ENCODE measurements around the gene WNK2.

Gene WNK2

GRCh38 chr9:93194641-93195040 is 10.7 kb downstream of the WNK2 start:
- ATAC-seq (ENCODE audit: low read depth) = no peak
- H3K4me1 Mint-ChIP-seq = no peaks in the 10 kb centered on the region
- DNase-seq (ENCODE audit: low spot score in 2 of 2) = no peak
- no peak overlapping the region for H3K27ac Mint-ChIP-seq
- peaks cover 2% of the 10 kb centered on the region for H3K27me3 Mint-ChIP-seq
- peaks cover 1% of the 10 kb centered on the region for H3K9me3 Mint-ChIP-seq
- H3K4me3 Mint-ChIP-seq = no peak overlapping the region
- H3K36me3 Mint-ChIP-seq = peaks cover 1% of the 10 kb centered on the region

DNA sequence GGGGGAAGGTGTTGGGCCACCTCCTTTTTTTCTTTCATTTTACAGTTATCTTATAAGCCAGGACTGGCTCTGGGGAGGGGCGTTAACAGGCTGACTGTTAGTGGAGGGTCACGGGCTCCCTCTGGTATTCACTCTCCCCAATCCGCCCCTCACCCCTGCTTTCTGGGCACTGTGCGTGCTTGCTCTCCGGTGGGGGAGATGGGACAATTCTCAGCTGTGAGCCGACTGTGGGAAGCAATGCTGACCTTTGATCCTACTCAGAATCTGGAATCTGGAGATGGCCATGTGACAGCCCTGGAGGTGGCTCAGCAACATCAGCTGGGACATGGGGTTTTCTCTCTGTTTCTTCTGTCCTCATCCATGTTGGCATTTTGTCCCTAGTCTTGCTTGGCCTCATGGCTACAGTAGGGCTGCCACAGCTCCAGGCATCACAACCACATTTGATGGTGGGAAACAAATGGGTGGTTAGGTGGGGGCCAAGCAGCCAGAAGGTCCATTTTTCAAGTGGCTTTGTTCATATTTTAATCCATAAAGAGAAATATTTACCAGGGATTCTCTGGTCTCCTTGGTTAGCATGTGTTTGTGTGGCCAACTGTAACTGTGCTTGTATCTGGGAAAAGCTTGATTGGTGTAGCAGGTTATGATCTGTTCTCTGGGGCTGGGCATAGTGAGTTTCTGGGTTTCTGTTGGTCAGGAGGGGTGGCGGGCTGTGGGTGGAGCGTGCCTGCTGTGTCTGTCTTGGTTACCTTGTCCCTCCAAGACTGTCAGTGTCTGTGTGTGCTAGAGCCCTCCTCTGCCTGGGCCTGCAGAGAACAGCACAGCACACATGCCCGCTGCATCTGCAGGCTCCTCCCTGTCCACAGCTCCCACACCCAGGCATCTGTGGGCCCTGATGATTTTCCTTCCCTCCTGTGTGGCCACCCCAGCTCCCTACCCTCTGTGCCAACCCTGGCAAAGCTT is 12.4 kb downstream of the WNK2 start:
- DNase-seq (ENCODE audit: low spot score in 2 of 2) = no peak
- Mint-ChIP-seq H3K27me3 (no peaks in the 10 kb centered on the region), H3K9me3 (peaks cover 1% of the 10 kb centered on the region), H3K27ac (no peak overlapping the region), H3K4me3 (no peak overlapping the region), H3K36me3 (peaks cover 1% of the 10 kb centered on the region), H3K4me1 (no peaks in the 10 kb centered on the region)
- no peak for ATAC-seq (ENCODE audit: low read depth)

DNA sequence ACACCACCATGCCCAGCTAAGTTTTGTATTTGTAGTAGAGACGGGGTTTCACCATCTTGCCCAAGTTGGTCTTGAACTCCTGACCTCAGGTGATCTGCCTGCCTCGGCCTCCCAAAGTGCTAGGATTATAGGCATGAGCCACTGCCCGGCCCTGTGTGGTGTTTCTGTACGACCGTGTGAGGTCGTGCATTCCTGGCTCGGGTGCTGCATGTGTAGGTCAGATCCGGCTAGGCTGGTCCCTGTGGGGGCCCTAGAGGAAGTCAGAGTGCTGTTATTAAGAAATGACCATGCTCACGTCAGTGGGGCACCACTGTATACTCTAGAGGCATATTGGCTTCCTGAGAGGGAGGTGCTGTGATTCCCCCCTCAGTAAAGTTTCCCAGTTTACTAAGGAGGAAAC is 13.7 kb downstream of the WNK2 start:
- Mint-ChIP-seq H3K4me1 (no peaks in the 10 kb centered on the region), H3K4me3 (no peak overlapping the region), H3K9me3 (peaks cover 1% of the 10 kb centered on the region), H3K27me3 (peaks cover 2% of the 10 kb centered on the region), H3K36me3 (peaks cover 1% of the 10 kb centered on the region), H3K27ac (no peak overlapping the region)
- no peak for DNase-seq (ENCODE audit: low spot score in 2 of 2)
- no peak for ATAC-seq (ENCODE audit: low read depth)

- Mint-ChIP-seq H3K36me3 (peaks cover 1% of the 10 kb centered on the region), H3K4me1 (no peaks in the 10 kb centered on the region), H3K27ac (no peak overlapping the region), H3K4me3 (no peak overlapping the region), H3K27me3 (peaks cover 4% of the 10 kb centered on the region), H3K9me3 (peaks cover 1% of the 10 kb centered on the region)
- ATAC-seq (ENCODE audit: low read depth) (no peak), DNase-seq (ENCODE audit: low spot score in 2 of 2) (no peak)
Measured at GRCh38 chr9:93198117-93198837, 14.3 kb downstream of the WNK2 start.

DNA sequence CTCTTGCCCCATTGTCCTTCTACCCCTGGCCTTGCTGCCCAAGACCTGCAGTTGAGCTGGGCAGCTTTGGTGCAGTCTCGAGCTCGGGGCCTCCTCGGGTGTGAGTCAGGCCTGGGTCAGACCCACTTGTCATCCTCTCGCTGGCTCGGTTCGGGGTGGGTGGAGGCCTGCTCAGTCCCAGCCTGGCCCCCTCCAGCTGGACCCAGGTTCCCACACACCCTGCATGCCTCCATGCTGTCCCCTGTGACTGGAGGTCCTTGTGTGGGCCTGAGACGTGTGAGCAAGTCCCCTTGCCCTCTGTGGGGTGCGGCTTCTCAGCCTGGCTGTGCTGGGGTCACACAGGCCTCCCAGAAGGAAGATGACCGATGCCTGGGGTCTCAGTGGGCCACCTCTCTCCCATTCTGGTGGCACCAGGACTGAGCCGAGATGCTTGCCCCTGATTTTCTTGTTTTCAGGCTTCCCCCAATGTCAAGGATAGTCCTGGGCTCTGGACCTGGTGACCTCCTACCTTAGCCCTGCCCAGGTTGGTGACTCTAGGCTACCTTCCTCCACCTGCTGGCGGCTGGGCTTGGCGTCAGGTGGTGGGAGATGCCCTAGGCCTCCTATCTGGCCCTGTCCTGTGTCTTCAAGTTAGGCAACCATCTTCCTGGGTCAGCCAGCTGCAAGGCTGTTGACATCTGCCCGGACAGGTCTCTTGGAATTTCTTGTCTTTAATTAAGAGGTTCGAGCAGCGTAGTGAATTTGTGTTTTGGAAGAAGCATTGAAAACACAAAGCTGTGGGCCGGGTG is 15.1 kb downstream of the WNK2 start:
- Mint-ChIP-seq H3K27me3 (peaks cover 8% of the 10 kb centered on the region), H3K4me1 (no peaks in the 10 kb centered on the region), H3K36me3 (peaks cover 1% of the 10 kb centered on the region), H3K4me3 (no peak overlapping the region), H3K27ac (no peak overlapping the region), H3K9me3 (peaks cover 1% of the 10 kb centered on the region)
- DNase-seq (ENCODE audit: low spot score in 2 of 2) = no peak
- no peak for ATAC-seq (ENCODE audit: low read depth)

DNA sequence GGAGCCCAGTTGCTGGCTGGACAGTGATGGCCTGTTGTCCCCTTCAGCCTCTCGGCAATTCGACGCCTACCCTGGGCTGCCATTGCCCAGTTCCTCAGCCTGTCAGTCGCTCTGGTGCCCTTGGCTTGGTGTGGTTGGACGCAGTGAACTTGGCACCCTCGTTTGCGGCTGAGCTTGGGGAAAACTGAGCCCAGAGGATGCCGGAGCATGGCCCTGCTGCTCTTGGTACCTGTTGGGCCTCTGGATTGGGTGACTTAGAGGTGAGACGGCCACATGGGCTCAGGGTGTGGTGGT is 16.5 kb downstream of the WNK2 start:
- Mint-ChIP-seq H3K36me3 (peaks cover 1% of the 10 kb centered on the region), H3K27ac (no peak overlapping the region), H3K4me1 (no peaks in the 10 kb centered on the region), H3K9me3 (peaks cover 1% of the 10 kb centered on the region), H3K27me3 (peaks cover 10% of the 10 kb centered on the region), H3K4me3 (no peak overlapping the region)
- ATAC-seq (ENCODE audit: low read depth) (no peak), DNase-seq (ENCODE audit: low spot score in 2 of 2) (no peak)

DNA sequence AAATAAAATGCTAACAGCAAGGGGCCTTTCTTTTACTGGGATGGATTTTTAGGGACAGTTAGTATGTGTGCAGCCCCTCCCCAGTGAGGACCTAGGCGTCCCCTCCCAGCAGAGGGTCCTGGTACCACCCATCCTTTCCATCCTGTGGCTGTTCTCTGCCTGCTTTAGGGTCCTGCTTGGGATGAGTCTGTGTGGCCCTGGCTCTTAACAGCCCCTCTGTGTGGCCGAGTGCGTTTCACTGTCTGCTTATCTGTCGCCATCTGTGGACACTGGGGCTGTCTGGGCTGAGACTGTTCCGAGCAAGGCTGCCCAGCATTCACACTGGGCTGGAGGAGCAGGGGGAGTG is 17.0 kb downstream of the WNK2 start:
- peaks cover 1% of the 10 kb centered on the region for H3K9me3 Mint-ChIP-seq
- no peaks in the 10 kb centered on the region for H3K4me1 Mint-ChIP-seq
- ATAC-seq (ENCODE audit: low read depth) (no peak), DNase-seq (ENCODE audit: low spot score in 2 of 2) (no peak)
- H3K4me3 Mint-ChIP-seq = no peak overlapping the region
- peaks cover 1% of the 10 kb centered on the region for H3K36me3 Mint-ChIP-seq
- H3K27ac Mint-ChIP-seq = no peak overlapping the region
- H3K27me3 Mint-ChIP-seq = peaks cover 10% of the 10 kb centered on the region

GRCh38 chr9:93203026-93203717 is 19.2 kb downstream of the WNK2 start:
- DNase-seq (ENCODE audit: low spot score in 2 of 2) (no peak), ATAC-seq (ENCODE audit: low read depth) (no peak)
- Mint-ChIP-seq H3K36me3 (no peaks in the 10 kb centered on the region), H3K27me3 (peaks cover 10% of the 10 kb centered on the region), H3K4me1 (no peaks in the 10 kb centered on the region), H3K27ac (no peak overlapping the region), H3K4me3 (no peak overlapping the region), H3K9me3 (no peaks in the 10 kb centered on the region)

- H3K27me3 Mint-ChIP-seq = peaks cover 10% of the 10 kb centered on the region
- H3K4me1 Mint-ChIP-seq = peaks cover 4% of the 10 kb centered on the region
- no peaks in the 10 kb centered on the region for H3K36me3 Mint-ChIP-seq
- H3K9me3 Mint-ChIP-seq = peaks cover 4% of the 10 kb centered on the region
- no peak for DNase-seq (ENCODE audit: low spot score in 2 of 2)
- ATAC-seq (ENCODE audit: low read depth) = no peak
- H3K4me3 Mint-ChIP-seq = no peak overlapping the region
- H3K27ac Mint-ChIP-seq = no peak overlapping the region
Measured at GRCh38 chr9:93203718-93204469, 20.0 kb downstream of the WNK2 start.

DNA sequence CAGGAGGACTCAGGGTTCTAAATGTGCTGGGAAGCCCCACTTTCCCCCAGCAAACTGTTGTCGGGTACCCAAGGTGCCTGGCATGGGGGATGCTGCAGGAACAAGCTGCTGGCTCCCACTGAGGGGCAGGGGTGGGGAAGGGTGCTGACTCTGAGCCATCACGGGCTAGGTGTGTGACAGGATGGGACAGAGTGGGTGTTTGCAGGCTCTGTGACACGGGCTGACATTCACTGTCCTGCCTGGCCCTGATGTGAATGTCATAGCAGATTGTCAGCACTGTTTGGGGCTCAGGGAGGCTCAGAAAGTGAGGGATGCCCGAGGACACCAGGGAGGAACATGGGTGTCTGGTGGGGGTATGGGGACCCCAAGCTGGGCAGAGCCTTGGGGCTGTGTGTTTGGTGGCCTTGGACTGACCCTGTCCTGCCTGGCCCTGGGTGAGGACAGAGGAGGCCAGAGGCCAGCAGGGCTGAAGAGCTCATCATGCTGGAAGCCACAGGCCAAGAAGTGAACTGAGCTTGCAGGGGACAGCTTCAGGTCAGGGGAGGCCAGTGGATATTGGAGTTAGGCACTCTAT is 20.6 kb downstream of the WNK2 start:
- Mint-ChIP-seq H3K36me3 (no peaks in the 10 kb centered on the region), H3K27ac (no peak overlapping the region), H3K9me3 (peaks cover 4% of the 10 kb centered on the region), H3K4me3 (no peak overlapping the region), H3K4me1 (peaks cover 4% of the 10 kb centered on the region), H3K27me3 (peaks cover 10% of the 10 kb centered on the region)
- no peak for ATAC-seq (ENCODE audit: low read depth)
- DNase-seq (ENCODE audit: low spot score in 2 of 2) = no peak

- Mint-ChIP-seq H3K4me1 (peaks cover 4% of the 10 kb centered on the region), H3K27ac (no peak overlapping the region), H3K9me3 (peaks cover 4% of the 10 kb centered on the region), H3K36me3 (no peaks in the 10 kb centered on the region), H3K27me3 (peaks cover 10% of the 10 kb centered on the region), H3K4me3 (no peak overlapping the region)
- ATAC-seq (ENCODE audit: low read depth) (no peak), DNase-seq (ENCODE audit: low spot score in 2 of 2) (no peak)
Measured at GRCh38 chr9:93205045-93205768, 21.3 kb downstream of the WNK2 start.

DNA sequence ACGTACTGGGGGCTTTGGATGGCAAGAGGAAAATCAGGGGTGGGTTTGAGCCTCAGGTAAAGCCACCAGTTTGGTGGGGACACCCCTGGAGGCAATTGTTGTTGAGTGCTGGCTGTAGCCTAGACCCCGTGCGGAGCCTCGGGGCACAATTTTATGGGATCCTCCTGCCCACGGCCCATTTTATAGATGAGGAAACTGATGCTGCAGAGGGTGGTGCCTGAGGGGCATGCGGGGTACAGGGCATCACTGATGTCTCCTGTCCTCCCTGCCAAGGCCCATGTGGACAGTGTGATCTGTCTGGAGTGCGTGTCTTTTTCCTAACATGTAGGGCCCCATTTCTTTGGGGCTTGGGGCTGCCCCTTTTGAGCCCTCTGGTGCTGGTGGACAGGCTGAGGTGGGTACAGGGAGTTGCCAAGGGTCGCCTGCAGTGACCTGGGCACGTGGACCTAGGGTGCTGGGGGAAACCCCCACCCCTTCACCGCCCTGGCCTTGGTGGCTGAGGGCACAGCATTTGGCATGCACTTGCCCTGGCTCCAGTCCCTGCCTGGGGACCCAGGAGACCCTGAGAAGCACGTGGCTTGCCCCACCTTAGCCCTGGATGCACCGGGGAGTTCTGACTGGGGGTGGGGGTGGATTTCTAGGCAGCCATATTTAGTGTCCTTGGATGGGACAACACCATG is 22.1 kb downstream of the WNK2 start:
- H3K36me3 Mint-ChIP-seq = no peaks in the 10 kb centered on the region
- no peak overlapping the region for H3K27ac Mint-ChIP-seq
- H3K9me3 Mint-ChIP-seq = peaks cover 4% of the 10 kb centered on the region
- H3K27me3 Mint-ChIP-seq = peaks cover 10% of the 10 kb centered on the region
- H3K4me3 Mint-ChIP-seq = no peak overlapping the region
- DNase-seq (ENCODE audit: low spot score in 2 of 2) (no peak), ATAC-seq (ENCODE audit: low read depth) (no peak)
- H3K4me1 Mint-ChIP-seq = peaks cover 4% of the 10 kb centered on the region
